ENCODE data around the gene GNB1L. TPM values are rescaled to one million over a fixed set of nuclear protein-coding genes. Genes with fewer than 3 reads are reported as not detected.

GNB1L gene
- total and polyA plus RNA-seq, 9 of the 15 experiments (the other 6 are each of a cell fraction or from before 2014, with no cell fraction given) = 0.56 to 50.5 (median 10.2) TPM

- TF ChIP-seq SFPQ (IDR thresholded peaks at IDR 0.05; ENCODE audit: low read depth, low read length) = no peak
- peak; percentile 53; the same call in 1 of the 2 replicates for TF ChIP-seq TAF15 (IDR thresholded peaks at IDR 0.05; ENCODE audit: low read depth, low read length)
- no peak for TF ChIP-seq CEBPB (tag; IDR thresholded peaks at IDR 0.05)
- TF ChIP-seq NRF1 (conservative IDR thresholded peaks at IDR 0.05 in 1 of 2, IDR thresholded peaks at IDR 0.05 in 1 of 2) = no peak; a peak in 1 of 4 replicates
- no peak for TF ChIP-seq ZNF77 (CRISPR knock-in tag; IDR thresholded peaks at IDR 0.05)
- TF ChIP-seq, protein P1, sequence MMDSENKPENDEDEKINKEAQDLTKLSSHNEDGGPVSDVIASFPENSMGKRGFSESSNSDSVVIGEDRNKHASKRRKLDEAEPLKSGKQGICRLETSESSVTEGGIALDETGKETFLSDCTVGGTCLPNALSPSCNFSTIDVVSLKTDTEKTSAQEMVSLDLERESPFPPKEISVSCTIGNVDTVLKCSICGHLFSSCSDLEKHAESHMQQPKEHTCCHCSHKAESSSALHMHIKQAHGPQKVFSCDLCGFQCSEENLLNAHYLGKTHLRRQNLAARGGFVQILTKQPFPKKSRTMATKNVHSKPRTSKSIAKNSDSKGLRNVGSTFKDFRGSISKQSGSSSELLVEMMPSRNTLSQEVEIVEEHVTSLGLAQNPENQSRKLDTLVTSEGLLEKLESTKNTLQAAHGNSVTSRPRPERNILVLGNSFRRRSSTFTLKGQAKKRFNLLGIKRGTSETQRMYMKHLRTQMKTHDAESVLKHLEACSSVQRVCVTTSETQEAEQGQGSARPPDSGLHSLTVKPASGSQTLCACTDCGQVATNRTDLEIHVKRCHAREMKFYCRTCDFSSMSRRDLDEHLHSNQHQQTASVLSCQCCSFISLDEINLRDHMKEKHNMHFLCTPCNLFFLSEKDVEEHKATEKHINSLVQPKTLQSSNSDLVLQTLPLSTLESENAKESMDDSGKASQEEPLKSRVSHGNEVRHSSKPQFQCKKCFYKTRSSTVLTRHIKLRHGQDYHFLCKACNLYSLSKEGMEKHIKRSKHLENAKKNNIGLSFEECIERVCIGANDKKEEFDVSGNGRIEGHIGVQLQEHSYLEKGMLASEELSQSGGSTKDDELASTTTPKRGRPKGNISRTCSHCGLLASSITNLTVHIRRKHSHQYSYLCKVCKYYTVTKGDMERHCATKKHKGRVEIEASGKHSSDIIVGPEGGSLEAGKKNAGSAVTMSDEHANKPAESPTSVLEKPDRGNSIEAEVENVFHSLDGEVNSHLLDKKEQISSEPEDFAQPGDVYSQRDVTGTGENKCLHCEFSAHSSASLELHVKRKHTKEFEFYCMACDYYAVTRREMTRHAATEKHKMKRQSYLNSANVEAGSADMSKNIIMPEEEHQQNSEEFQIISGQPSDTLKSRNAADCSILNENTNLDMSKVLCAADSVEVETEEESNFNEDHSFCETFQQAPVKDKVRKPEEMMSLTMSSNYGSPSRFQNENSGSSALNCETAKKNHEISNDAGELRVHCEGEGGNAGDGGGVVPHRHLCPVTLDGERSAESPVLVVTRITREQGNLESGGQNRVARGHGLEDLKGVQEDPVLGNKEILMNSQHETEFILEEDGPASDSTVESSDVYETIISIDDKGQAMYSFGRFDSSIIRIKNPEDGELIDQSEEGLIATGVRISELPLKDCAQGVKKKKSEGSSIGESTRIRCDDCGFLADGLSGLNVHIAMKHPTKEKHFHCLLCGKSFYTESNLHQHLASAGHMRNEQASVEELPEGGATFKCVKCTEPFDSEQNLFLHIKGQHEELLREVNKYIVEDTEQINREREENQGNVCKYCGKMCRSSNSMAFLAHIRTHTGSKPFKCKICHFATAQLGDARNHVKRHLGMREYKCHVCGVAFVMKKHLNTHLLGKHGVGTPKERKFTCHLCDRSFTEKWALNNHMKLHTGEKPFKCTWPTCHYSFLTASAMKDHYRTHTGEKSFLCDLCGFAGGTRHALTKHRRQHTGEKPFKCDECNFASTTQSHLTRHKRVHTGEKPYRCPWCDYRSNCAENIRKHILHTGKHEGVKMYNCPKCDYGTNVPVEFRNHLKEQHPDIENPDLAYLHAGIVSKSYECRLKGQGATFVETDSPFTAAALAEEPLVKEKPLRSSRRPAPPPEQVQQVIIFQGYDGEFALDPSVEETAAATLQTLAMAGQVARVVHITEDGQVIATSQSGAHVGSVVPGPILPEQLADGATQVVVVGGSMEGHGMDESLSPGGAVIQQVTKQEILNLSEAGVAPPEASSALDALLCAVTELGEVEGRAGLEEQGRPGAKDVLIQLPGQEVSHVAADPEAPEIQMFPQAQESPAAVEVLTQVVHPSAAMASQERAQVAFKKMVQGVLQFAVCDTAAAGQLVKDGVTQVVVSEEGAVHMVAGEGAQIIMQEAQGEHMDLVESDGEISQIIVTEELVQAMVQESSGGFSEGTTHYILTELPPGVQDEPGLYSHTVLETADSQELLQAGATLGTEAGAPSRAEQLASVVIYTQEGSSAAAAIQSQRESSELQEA (IDR thresholded peaks at IDR 0.05; ENCODE audit: low read depth) = no peak
- TF ChIP-seq, protein P2, sequence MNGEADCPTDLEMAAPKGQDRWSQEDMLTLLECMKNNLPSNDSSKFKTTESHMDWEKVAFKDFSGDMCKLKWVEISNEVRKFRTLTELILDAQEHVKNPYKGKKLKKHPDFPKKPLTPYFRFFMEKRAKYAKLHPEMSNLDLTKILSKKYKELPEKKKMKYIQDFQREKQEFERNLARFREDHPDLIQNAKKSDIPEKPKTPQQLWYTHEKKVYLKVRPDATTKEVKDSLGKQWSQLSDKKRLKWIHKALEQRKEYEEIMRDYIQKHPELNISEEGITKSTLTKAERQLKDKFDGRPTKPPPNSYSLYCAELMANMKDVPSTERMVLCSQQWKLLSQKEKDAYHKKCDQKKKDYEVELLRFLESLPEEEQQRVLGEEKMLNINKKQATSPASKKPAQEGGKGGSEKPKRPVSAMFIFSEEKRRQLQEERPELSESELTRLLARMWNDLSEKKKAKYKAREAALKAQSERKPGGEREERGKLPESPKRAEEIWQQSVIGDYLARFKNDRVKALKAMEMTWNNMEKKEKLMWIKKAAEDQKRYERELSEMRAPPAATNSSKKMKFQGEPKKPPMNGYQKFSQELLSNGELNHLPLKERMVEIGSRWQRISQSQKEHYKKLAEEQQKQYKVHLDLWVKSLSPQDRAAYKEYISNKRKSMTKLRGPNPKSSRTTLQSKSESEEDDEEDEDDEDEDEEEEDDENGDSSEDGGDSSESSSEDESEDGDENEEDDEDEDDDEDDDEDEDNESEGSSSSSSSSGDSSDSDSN (IDR thresholded peaks at IDR 0.05; ENCODE audit: borderline replicate concordance in 1 of 2, low read depth in 2 of 2, low read length in 2 of 2) = peak in 1 of 2 experiments; percentile 3; a peak in 1 of 4 replicates
- no peak for TF ChIP-seq POLR2AphosphoS2 (IDR thresholded peaks at IDR 0.05; ENCODE audit: low read length)
- TF ChIP-seq ZNF311 (CRISPR knock-in tag; IDR thresholded peaks at IDR 0.05) = no peak
- TF ChIP-seq SUPT5H (IDR thresholded peaks at IDR 0.05) = no peak
- TF ChIP-seq BHLHE40 (IDR thresholded peaks at IDR 0.05; ENCODE audit: low read length) = no peak; the same call in none of the 2 replicates
- no peak for TF ChIP-seq DIDO1 (tag; IDR thresholded peaks at IDR 0.05; ENCODE audit: low read depth)
- TF ChIP-seq L3MBTL2 (IDR thresholded peaks at IDR 0.05) = no peak
- TF ChIP-seq ARID2 (IDR thresholded peaks at IDR 0.05) = no peak
- no peak for TF ChIP-seq RBM14 (IDR thresholded peaks at IDR 0.05; ENCODE audit: borderline replicate concordance, insufficient read depth, low read depth, low read length)
Observed at GRCh38 chr22:19757140-19757984, 97.3 kb downstream of the GNB1L start (continued).
